H9 (cell line): ENCODE results near the gene TMEM121. TPM values are rescaled to one million over a fixed set of nuclear protein-coding genes. Genes with fewer than 3 reads are reported as not detected.
"Not testable (repeated sequence)": the region's sequence is repeated elsewhere in the genome, so short reads cannot be mapped to it uniquely, and the experiment has no call there.

ENCODE experiments used
- DNase-seq: peaks from one replicate; pipeline ENCODE4 v3.0.0-alpha.2; 2017
- H2AFZ ChIP-seq: one replicate; pipeline ENCODE4 v1.6.1; 2013; ENCODE audit warnings: mild to moderate bottlenecking, low read length, control low read depth, moderate library complexity
- H2AK5ac ChIP-seq: 2 replicates; pipeline ENCODE4 v1.6.1; 2013; ENCODE audit warnings: low read length, control low read depth, mixed read lengths; ENCODE audit not compliant: insufficient read length
- H2BK120ac ChIP-seq: one replicate; pipeline ENCODE4 v1.6.1; 2013; ENCODE audit warnings: low read depth, mild to moderate bottlenecking, low read length, control low read depth, inconsistent platforms; ENCODE audit not compliant: poor library complexity, severe bottlenecking
- H2BK12ac ChIP-seq: 2 replicates; pipeline ENCODE4 v1.6.1; 2013; ENCODE audit warnings: low read length, control low read depth, mixed read lengths, low read depth; ENCODE audit not compliant: insufficient read length
- H2BK15ac ChIP-seq: 2 replicates; pipeline ENCODE4 v1.6.1; 2013; ENCODE audit warnings: low read depth, low read length, control low read depth
- H2BK20ac ChIP-seq: one replicate; pipeline ENCODE4 v1.6.1; 2013; ENCODE audit warnings: low read depth, mild to moderate bottlenecking, low read length, control low read depth, inconsistent platforms; ENCODE audit not compliant: poor library complexity, severe bottlenecking
- H2BK5ac ChIP-seq: 2 replicates; pipeline ENCODE4 v1.6.1; 2013; ENCODE audit warnings: low read length, control low read depth, mixed read lengths; ENCODE audit not compliant: insufficient read length
- H3K14ac ChIP-seq: 2 replicates; pipeline ENCODE4 v1.6.1; 2013; ENCODE audit warnings: low read length, control low read depth; ENCODE audit not compliant: insufficient read depth
- H3K18ac ChIP-seq: 2 replicates; pipeline ENCODE4 v1.6.1; 2013; ENCODE audit warnings: low read depth, mild to moderate bottlenecking, mixed read lengths, low read length, control low read depth; ENCODE audit not compliant: insufficient read length
- H3K23ac ChIP-seq: 2 replicates; pipeline ENCODE4 v1.6.1; 2013; ENCODE audit warnings: low read length, control low read depth, mixed read lengths, low read depth; ENCODE audit not compliant: insufficient read length
- H3K23me2 ChIP-seq: 2 replicates; pipeline ENCODE4 v1.6.1; 2013; ENCODE audit warnings: low read depth, mild to moderate bottlenecking, mixed read lengths, low read length, control low read depth; ENCODE audit not compliant: insufficient read length, poor library complexity, severe bottlenecking
- H3K27ac ChIP-seq: 2 replicates; pipeline ENCODE4 v1.5.1; 2013; ENCODE audit warnings: low read length, control low read depth, mixed read lengths, low read depth; ENCODE audit not compliant: insufficient read length
- H3K27me3 ChIP-seq: 2 replicates; pipeline ENCODE4 v1.6.1; 2013; ENCODE audit warnings: low read length, control low read depth, inconsistent platforms; ENCODE audit not compliant: insufficient read depth
- H3K4ac ChIP-seq: 2 replicates; pipeline ENCODE4 v1.6.1; 2013; ENCODE audit warnings: low read depth, mild to moderate bottlenecking, control low read depth, inconsistent platforms, low read length, moderate library complexity
- H3K4me1 ChIP-seq: 2 replicates; pipeline ENCODE4 v1.6.1; 2013; ENCODE audit warnings: low read length, control low read depth, inconsistent platforms; ENCODE audit not compliant: insufficient read depth
- H3K4me2 ChIP-seq: 2 replicates; pipeline ENCODE4 v1.6.1; 2013; ENCODE audit warnings: low read length, control low read depth, mixed read lengths; ENCODE audit not compliant: insufficient read length, insufficient read depth
- H3K56ac ChIP-seq: 2 replicates; pipeline ENCODE4 v1.6.1; 2013; ENCODE audit warnings: low read depth, mild to moderate bottlenecking, mixed read lengths, low read length, control low read depth; ENCODE audit not compliant: insufficient read length
- H3K79me1 ChIP-seq: 2 replicates; pipeline ENCODE4 v1.6.1; 2013; ENCODE audit warnings: low read depth, mild to moderate bottlenecking, moderate library complexity, low read length, control low read depth, inconsistent platforms; ENCODE audit not compliant: insufficient read depth, poor library complexity, severe bottlenecking
- H3K79me2 ChIP-seq: 2 replicates; pipeline ENCODE4 v1.6.1; 2013; ENCODE audit warnings: low read length, control low read depth, inconsistent platforms; ENCODE audit not compliant: insufficient read depth
- H3K9ac ChIP-seq: 2 replicates; pipeline ENCODE4 v1.6.1; 2013; ENCODE audit warnings: low read length, control low read depth, mixed read lengths; ENCODE audit not compliant: insufficient read length; ENCODE audit errors: extremely low read depth
- H3K9me3 ChIP-seq: one replicate; pipeline ENCODE4 v1.6.1; 2013; ENCODE audit warnings: low read depth, low read length, inconsistent platforms; ENCODE audit not compliant: control insufficient read depth
- H3T11ph ChIP-seq: one replicate; pipeline ENCODE4 v1.6.1; 2013; ENCODE audit warnings: mild to moderate bottlenecking, low read length, control low read depth, inconsistent platforms
- H4K20me1 ChIP-seq: one replicate; pipeline ENCODE4 v1.6.1; 2013; ENCODE audit not compliant: control insufficient read depth, insufficient read length, insufficient read depth
- H4K5ac ChIP-seq: 2 replicates; pipeline ENCODE4 v1.6.1; 2013; ENCODE audit warnings: low read depth, mild to moderate bottlenecking, mixed read lengths, low read length, control low read depth; ENCODE audit not compliant: insufficient read length
- H4K8ac ChIP-seq: replicated peaks from 2 replicates; pipeline ENCODE4 v1.6.1; 2013; ENCODE audit warnings: low read length, control low read depth, mixed read lengths, low read depth; ENCODE audit not compliant: insufficient read length
- H4K91ac ChIP-seq: 2 replicates; pipeline ENCODE4 v1.6.1; 2013; ENCODE audit warnings: low read depth, mild to moderate bottlenecking, moderate library complexity, mixed read lengths, low read length, control low read depth; ENCODE audit not compliant: insufficient read length
- H3K27ac Mint-ChIP-seq, 3 experiments: 2 replicates in 2 of 3; 3 replicates in 1 of 3; pipeline ENCODE4 v1.8.0; 2020 to 2021; ENCODE audit warnings: mixed read lengths in 3 of 3, mild to moderate bottlenecking in 1 of 3, moderate library complexity in 1 of 3
- H3K27me3 Mint-ChIP-seq: 2 replicates; pipeline ENCODE4 v1.8.0; 2021; ENCODE audit warnings: low read depth, mild to moderate bottlenecking, moderate library complexity, mixed read lengths
- H3K36me3 Mint-ChIP-seq, 3 experiments: 2 replicates in 2 of 3; 3 replicates in 1 of 3; pipeline ENCODE4 v1.8.0; 2020 to 2021; ENCODE audit warnings: low read depth in 3 of 3, mixed read lengths in 3 of 3; ENCODE audit not compliant: insufficient read depth in 1 of 3
- H3K4me1 Mint-ChIP-seq, 2 experiments: 2 replicates each; pipeline ENCODE4 v1.8.0; 2020; ENCODE audit warnings: mixed read lengths in 2 of 2
- H3K4me3 Mint-ChIP-seq, 2 experiments: 2 replicates in 1 of 2; 3 replicates in 1 of 2; pipeline ENCODE4 v1.8.0; 2020 to 2021; ENCODE audit warnings: mild to moderate bottlenecking in 2 of 2, mixed read lengths in 2 of 2, moderate library complexity in 1 of 2
- H3K9me3 Mint-ChIP-seq, 2 experiments: 2 replicates in 1 of 2; 3 replicates in 1 of 2; pipeline ENCODE4 v1.8.0; 2020; ENCODE audit warnings: mild to moderate bottlenecking in 2 of 2, mixed read lengths in 2 of 2, moderate library complexity in 1 of 2
- CTCF ChIP-seq: fragments of 200-600 bp; sonication (generic); conservative IDR thresholded peaks from 3 replicates; pipeline ENCODE4 v1.8.0; 2021; ENCODE audit warnings: antibody characterized with exemption, mild to moderate bottlenecking
- WGBS: extraction: QIAGEN DNeasy Blood & Tissue Kit; methylation state at CpG from one replicate; pipeline ENCODE4 v1.1.7; 2013; ENCODE audit warnings: missing lambda C conversion rate, low lambda C conversion rate, mixed read lengths; ENCODE audit not compliant: insufficient read length; ENCODE audit errors: extremely low coverage; 5-methylcytosine and 5-hydroxymethylcytosine counted together
- total RNA-seq: library from RNA; stranded (reverse); gene quantifications from 2 replicates; pipeline ENCODE4 v1.2.1, GENCODE V29; 2021

TMEM121 gene
- total RNA-seq, 1 experiment from 2014 or later, result 2.6 TPM

GRCh38 chr14:105554523-105554922, 28.1 kb downstream of the TMEM121 start:
- H3K4me3 Mint-ChIP-seq, result no peak overlapping the region
- no peak for TF ChIP-seq CTCF
- no peak overlapping the region for H3K4ac ChIP-seq
- no peak overlapping the region for H2AK5ac ChIP-seq
- no peak overlapping the region for H4K5ac ChIP-seq
- no peak overlapping the region for H3K4me2 ChIP-seq
- no peak overlapping the region for H2AFZ ChIP-seq
- H2BK12ac ChIP-seq, result no peak overlapping the region
- no peak overlapping the region for H2BK5ac ChIP-seq
- H3K79me2 ChIP-seq, result no peaks in the 10 kb centered on the region
- peaks cover 35% of the 10 kb centered on the region for H3K9me3 ChIP-seq
- peaks cover 10 to 28% (median 12%) of the 10 kb centered on the region in 3 experiments; a peak in 6 of 7 replicates for H3K36me3 Mint-ChIP-seq
- WGBS, result no CpG with 5 or more reads among the region's 5 CpGs
- H3K79me1 ChIP-seq, result no peaks in the 10 kb centered on the region
- no peaks in the 10 kb centered on the region for H4K20me1 ChIP-seq
- H3K27me3 ChIP-seq, result no peaks in the 10 kb centered on the region
- no peak overlapping the region for H3K18ac ChIP-seq
- no peak overlapping the region for H2BK20ac ChIP-seq
- no peak overlapping the region for H3K23ac ChIP-seq
- H3K23me2 ChIP-seq, result no peaks in the 10 kb centered on the region
- no peak overlapping the region for H2BK120ac ChIP-seq
- H3K9ac ChIP-seq, result no peak overlapping the region
- H3K27me3 Mint-ChIP-seq, result peaks cover 5% of the 10 kb centered on the region
- no peak overlapping the region for H2BK15ac ChIP-seq
- H3K4me1 Mint-ChIP-seq, result no peaks in the 10 kb centered on the region
- H3K27ac Mint-ChIP-seq, result no peak overlapping the region
- H3K14ac ChIP-seq, result no peak overlapping the region
- H3K27ac ChIP-seq, result no peak overlapping the region
- no peak overlapping the region for H4K91ac ChIP-seq
- no peak overlapping the region for H4K8ac ChIP-seq
- peaks cover 63 to 73% of the 10 kb centered on the region in 2 experiments for H3K9me3 Mint-ChIP-seq
- no peak for DNase-seq
- no peaks in the 10 kb centered on the region for H3K4me1 ChIP-seq
- H3K56ac ChIP-seq, result no peak overlapping the region
- no peak overlapping the region for H3T11ph ChIP-seq

- H3K4me2 ChIP-seq, H3K79me1 ChIP-seq, H3K27me3 Mint-ChIP-seq, H2BK120ac ChIP-seq, H4K5ac ChIP-seq, H3K27ac Mint-ChIP-seq, H3T11ph ChIP-seq, H3K4me1 Mint-ChIP-seq, DNase-seq, H2BK15ac ChIP-seq, H4K20me1 ChIP-seq, H3K27ac ChIP-seq, H4K8ac ChIP-seq, H2BK20ac ChIP-seq, H2BK5ac ChIP-seq, H3K27me3 ChIP-seq, H3K18ac ChIP-seq, H3K4me3 Mint-ChIP-seq, H2BK12ac ChIP-seq, H3K79me2 ChIP-seq, H2AK5ac ChIP-seq, H3K4ac ChIP-seq, H3K4me1 ChIP-seq, H3K9ac ChIP-seq, H3K14ac ChIP-seq, H3K23ac ChIP-seq, H3K23me2 ChIP-seq, H2AFZ ChIP-seq, H3K56ac ChIP-seq, H4K91ac ChIP-seq: not testable (repeated sequence)
- peaks cover 4 to 16% (median 8%) of the 10 kb centered on the region in 3 experiments for H3K36me3 Mint-ChIP-seq
- H3K9me3 ChIP-seq, result peaks cover 20% of the 10 kb centered on the region
- peaks cover 43 to 57% of the 10 kb centered on the region in 2 experiments for H3K9me3 Mint-ChIP-seq
- no CpG with 5 or more reads among the region's 19 CpGs for WGBS
Measured at GRCh38 chr14:105557671-105558070, 31.3 kb downstream of the TMEM121 start.
